ENCODE measurements around the gene DOK3. TPM values are rescaled to one million over a fixed set of nuclear protein-coding genes. Genes with fewer than 3 reads are reported as not detected.
A peak's percentile ranks its signal among the peaks of the same experiment; 100 is the strongest.

The DOK3 gene
- total RNA-seq, 6 donors from 2014 or later = 17.4 to 113 (median 75.9) TPM

DNA sequence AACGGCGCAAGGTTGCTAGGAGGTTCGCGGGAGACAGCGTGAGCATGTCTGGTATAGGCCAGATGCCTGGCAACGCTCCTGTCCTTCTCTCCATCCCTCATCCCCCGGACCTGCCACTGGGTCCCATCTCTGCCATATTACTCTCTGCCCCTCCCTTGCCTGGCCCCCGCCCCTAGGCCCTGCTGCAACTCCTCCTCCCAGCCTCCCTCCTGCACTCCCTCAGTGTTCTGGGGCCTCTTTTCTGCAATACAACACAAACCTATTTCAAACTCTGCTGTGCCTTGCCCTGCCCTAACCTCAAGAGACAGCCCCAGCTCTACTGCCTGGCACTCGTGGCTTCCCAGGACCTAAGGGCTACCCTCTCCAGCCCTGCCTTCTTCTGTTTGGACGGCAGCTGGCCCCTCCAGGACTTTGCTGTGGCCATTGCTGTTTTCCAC lies 27.2 kb downstream of the DOK3 start:
- 93 to 97% methylated on average over 10 of the region's 10 CpGs for WGBS, 2 donors
- DNase-seq (no peak), ATAC-seq (ENCODE audit: low FRiP score in 2 of 2) (no peak)
- Histone ChIP-seq H3K36me3 (peaks cover 0 to 51% (median 27%) of the 10 kb centered on the region in 4 donors), H3K27me3 (no peaks in the 10 kb centered on the region), H3K4me3 (no peak overlapping the region), H3K4me1 (peaks cover 18 to 24% (median 20%) of the 10 kb centered on the region in 4 donors), H3K27ac (no peak overlapping the region), H3K9me3 (no peaks in the 10 kb centered on the region)
- TF ChIP-seq, protein P1, sequence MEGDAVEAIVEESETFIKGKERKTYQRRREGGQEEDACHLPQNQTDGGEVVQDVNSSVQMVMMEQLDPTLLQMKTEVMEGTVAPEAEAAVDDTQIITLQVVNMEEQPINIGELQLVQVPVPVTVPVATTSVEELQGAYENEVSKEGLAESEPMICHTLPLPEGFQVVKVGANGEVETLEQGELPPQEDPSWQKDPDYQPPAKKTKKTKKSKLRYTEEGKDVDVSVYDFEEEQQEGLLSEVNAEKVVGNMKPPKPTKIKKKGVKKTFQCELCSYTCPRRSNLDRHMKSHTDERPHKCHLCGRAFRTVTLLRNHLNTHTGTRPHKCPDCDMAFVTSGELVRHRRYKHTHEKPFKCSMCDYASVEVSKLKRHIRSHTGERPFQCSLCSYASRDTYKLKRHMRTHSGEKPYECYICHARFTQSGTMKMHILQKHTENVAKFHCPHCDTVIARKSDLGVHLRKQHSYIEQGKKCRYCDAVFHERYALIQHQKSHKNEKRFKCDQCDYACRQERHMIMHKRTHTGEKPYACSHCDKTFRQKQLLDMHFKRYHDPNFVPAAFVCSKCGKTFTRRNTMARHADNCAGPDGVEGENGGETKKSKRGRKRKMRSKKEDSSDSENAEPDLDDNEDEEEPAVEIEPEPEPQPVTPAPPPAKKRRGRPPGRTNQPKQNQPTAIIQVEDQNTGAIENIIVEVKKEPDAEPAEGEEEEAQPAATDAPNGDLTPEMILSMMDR (IDR thresholded peaks at IDR 0.05) = no peak
- TF ChIP-seq POLR2AphosphoS5 (IDR thresholded peaks at IDR 0.05) (no peak), POLR2A (IDR thresholded peaks at IDR 0.05) (no peak), EP300 (IDR thresholded peaks at IDR 0.05) (no peak)

DNA sequence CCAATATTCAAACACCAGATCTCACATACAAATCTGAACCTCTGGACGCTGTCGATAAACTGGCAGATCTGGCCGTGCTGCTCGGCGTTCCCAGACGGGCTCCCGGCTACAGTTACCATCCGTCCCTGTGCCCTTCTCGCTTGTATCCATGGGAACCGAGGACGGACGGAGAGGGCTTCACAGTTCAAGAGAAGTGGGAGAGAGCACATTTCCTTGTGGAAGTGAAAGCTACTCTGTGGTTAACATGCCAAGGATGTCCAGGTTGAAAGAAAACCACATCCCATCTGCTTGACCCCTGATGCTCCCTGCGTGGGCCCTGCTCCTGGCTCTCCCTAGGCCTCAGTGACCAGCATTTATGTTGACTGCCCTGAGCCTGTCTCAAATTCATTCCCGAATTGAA lies 29.9 kb downstream of the DOK3 start:
- peak overlapping the region; percentile 53 to 71 (median 66) for H3K27ac ChIP-seq

DNA sequence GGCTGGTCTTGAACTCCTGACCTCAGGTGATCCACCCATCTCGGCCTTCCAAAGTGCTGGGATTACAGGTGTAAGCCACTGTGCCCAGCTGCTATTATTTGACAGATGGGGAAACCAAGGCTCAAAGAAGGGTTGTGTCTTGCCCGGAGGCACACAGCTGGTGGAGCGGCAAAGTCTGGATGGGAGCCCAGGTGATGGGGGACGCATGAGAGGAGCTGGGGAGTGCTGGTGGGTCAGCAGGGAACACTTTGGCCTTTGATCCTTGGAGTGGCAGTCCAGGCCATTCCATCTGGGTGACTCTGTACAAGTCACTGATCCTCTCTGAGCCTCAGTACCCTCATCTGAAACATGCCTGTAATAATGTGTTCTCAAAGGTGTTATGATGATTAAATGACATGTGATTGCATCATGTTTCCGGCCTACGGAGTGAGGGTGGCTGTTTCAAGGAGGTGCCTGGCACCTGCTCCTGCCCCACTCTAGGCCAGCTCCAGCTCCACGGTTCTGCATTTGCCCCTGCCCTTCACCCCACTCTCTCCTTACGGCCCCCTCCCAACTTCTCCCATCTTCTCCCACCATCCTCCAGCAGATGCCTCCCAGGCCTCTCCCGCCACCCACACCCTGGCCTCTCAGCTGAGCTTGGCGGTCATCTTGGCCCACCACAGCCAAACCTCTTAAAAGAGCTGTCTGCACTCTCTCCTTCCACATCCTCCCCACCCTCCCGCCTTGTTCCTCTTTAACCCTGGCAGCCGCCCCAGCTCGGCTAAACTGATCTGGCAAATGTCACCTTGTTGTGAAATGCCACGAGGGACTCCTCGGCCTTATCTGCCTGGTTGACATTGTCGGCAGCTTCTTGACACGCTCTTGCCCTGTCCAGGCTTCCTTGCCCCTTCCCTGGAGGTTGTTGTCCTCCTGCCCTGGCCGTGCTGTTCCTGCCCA lies 30.6 kb downstream of the DOK3 start:
- Histone ChIP-seq H3K9me3 (no peaks in the 10 kb centered on the region), H3K27ac (peak overlapping the region; percentile 53 to 71 (median 66)), H3K27me3 (no peaks in the 10 kb centered on the region), H3K4me1 (peaks cover 18 to 29% (median 24%) of the 10 kb centered on the region in 4 donors), H3K36me3 (peaks cover 0 to 24% (median 14%) of the 10 kb centered on the region in 4 donors), H3K4me3 (no peak overlapping the region)
- peak; percentile 69 to 71 for ATAC-seq (ENCODE audit: low FRiP score in 2 of 2)
- WGBS, 2 donors = 30 to 34% methylated on average over 18 of the region's 18 CpGs
- TF ChIP-seq POLR2A (IDR thresholded peaks at IDR 0.05) = peak in 1 of 4 donors; percentile 6
- peak in 1 of 2 donors; percentile 43 for TF ChIP-seq POLR2AphosphoS5 (IDR thresholded peaks at IDR 0.05)
- no peak for TF ChIP-seq EP300 (IDR thresholded peaks at IDR 0.05)
- TF ChIP-seq, protein P1 (IDR thresholded peaks at IDR 0.05) = no peak
- peak in 1 of 2 donors; percentile 86 for DNase-seq

More for the DNA sequence above, 29.9 kb downstream of the DOK3 start:
- TF ChIP-seq, protein P1 (IDR thresholded peaks at IDR 0.05) = no peak
- no peak for TF ChIP-seq EP300 (IDR thresholded peaks at IDR 0.05)
- no peak for TF ChIP-seq POLR2A (IDR thresholded peaks at IDR 0.05)
- TF ChIP-seq POLR2AphosphoS5 (IDR thresholded peaks at IDR 0.05) = no peak
- H3K4me3 ChIP-seq = no peak overlapping the region
- peaks cover 0 to 28% (median 15%) of the 10 kb centered on the region in 4 donors for H3K36me3 ChIP-seq
- WGBS, 2 donors = 68 to 77% methylated on average over 14 of the region's 14 CpGs
- ATAC-seq (ENCODE audit: low FRiP score in 2 of 2) (peak in 1 of 2 donors; percentile 25), DNase-seq (no peak)
- peaks cover 18 to 25% (median 23%) of the 10 kb centered on the region in 4 donors for H3K4me1 ChIP-seq
- no peaks in the 10 kb centered on the region for H3K27me3 ChIP-seq
- no peaks in the 10 kb centered on the region for H3K9me3 ChIP-seq

DNA sequence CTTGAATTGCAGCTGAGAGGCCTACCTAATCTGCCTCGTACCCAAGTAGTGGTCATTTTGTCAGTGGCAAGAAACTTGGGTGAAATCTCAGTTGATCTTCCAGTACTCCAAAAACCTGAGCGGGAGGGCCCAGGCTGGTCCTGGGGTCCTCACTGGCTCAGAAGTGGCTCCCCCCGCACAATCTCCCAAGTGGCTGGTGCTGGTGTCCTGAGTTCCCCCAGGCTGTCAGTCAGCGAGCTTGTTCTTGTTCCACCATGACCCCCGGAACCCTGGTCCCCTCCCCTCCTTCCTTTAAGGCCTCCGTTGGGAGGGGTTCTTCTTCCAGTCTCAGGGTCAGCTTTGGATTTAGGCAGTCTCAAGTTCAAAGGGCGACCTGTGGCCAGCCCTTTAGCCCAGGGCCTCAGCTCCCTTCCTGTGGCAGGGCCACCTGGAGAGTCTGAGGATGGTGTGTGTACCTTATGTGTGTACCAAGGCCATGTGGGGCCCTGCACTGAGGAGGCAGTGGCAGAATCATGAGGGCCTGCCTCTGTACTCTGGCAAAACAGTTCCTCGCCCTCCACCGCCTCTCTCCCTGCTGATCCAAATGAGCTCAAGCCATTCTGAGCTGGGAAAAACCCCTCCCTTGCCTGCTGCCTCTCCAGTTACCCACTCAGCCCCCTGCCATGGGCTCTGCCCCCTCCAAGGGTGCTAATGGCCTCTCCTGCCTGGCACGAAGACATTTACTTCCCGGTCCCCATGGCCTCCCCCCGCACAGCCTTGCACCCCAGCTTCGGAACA lies 31.7 kb downstream of the DOK3 start:
- no peak for ATAC-seq (ENCODE audit: low FRiP score in 2 of 2)

More for the DNA sequence above, 31.7 kb downstream of the DOK3 start:
- no peaks in the 10 kb centered on the region for H3K9me3 ChIP-seq
- H3K4me3 ChIP-seq = no peak overlapping the region
- TF ChIP-seq EP300 (IDR thresholded peaks at IDR 0.05) (no peak), POLR2AphosphoS5 (IDR thresholded peaks at IDR 0.05) (no peak), POLR2A (IDR thresholded peaks at IDR 0.05) (no peak)
- TF ChIP-seq, protein P1 (IDR thresholded peaks at IDR 0.05) = no peak
- H3K27ac ChIP-seq = peak overlapping the region in 3 of 4 donors; percentile 12 to 71 (median 41)
- peaks cover 0 to 13% (median 7%) of the 10 kb centered on the region in 4 donors for H3K36me3 ChIP-seq
- DNase-seq = no peak
- WGBS, 2 donors = 91 to 95% methylated on average over 8 to 13 of the region's 13 CpGs
- peaks cover 18 to 35% (median 26%) of the 10 kb centered on the region in 4 donors for H3K4me1 ChIP-seq
- peaks cover 0 to under 1% (median under 1%) of the 10 kb centered on the region in 4 donors for H3K27me3 ChIP-seq

Measured in upper lobe of left lung (tissue), 6 donors.